Measurements from ENCODE around the gene DHX36. TPM values are rescaled to one million over a fixed set of nuclear protein-coding genes. Genes with fewer than 3 reads are reported as not detected.

DHX36 gene
- total RNA-seq, 4 donors from 2014 or later, result 36.3 to 115 (median 54.8) TPM

GRCh38 chr3:154349223-154349622, 24.9 kb upstream of the DHX36 start:
- no peak for TF ChIP-seq POLR2AphosphoS5 (IDR thresholded peaks at IDR 0.05)
- TF ChIP-seq POLR2A (IDR thresholded peaks at IDR 0.05), result no peak
- TF ChIP-seq, protein P1, sequence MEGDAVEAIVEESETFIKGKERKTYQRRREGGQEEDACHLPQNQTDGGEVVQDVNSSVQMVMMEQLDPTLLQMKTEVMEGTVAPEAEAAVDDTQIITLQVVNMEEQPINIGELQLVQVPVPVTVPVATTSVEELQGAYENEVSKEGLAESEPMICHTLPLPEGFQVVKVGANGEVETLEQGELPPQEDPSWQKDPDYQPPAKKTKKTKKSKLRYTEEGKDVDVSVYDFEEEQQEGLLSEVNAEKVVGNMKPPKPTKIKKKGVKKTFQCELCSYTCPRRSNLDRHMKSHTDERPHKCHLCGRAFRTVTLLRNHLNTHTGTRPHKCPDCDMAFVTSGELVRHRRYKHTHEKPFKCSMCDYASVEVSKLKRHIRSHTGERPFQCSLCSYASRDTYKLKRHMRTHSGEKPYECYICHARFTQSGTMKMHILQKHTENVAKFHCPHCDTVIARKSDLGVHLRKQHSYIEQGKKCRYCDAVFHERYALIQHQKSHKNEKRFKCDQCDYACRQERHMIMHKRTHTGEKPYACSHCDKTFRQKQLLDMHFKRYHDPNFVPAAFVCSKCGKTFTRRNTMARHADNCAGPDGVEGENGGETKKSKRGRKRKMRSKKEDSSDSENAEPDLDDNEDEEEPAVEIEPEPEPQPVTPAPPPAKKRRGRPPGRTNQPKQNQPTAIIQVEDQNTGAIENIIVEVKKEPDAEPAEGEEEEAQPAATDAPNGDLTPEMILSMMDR (IDR thresholded peaks at IDR 0.05), result no peak
- no peak for TF ChIP-seq EP300 (IDR thresholded peaks at IDR 0.05)
- Histone ChIP-seq H3K27ac (no peak overlapping the region), H3K36me3 (no peaks in the 10 kb centered on the region), H3K4me1 (no peaks in the 10 kb centered on the region), H3K27me3 (no peaks in the 10 kb centered on the region), H3K9me3 (no peaks in the 10 kb centered on the region), H3K4me3 (no peak overlapping the region)
- no peak for ATAC-seq
- 34 to 44% methylated on average over 2 of the region's 2 CpGs for WGBS, 2 donors (ENCODE audit: low coverage in 1 of 2)

DNA sequence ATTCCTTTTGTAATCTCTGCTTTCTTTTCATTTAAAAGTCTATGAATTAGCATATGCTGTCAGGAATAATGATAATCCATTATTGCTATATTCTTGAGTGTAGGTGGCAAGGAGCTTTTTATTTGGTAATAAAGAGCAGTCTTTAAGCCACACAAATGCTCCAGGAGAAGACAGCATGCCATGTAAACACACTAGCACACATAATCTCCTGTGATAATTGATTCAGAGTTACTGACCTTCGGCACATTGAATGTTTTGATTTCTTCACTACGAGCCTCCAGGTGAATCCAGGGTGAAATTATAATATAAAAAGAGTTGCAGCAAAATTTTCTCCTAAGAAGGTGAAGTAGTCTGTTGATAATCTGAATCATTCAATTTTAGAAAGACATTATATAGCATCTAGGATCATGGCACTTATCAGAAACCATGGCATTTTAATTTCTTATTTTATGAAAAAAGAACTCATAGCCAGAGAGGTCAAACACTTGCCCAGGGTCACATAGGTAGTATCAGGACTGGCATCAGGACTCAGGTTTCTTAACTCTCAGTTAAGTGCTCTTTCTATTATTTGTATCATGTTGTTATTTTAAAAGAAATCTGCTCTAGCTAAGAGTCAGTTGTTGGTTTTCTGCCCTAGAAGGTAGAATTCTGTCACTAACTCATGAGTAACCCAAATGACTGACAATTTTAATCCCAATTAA, 21.3 kb upstream of the DHX36 start:
- no peak overlapping the region for H3K27ac ChIP-seq
- no peaks in the 10 kb centered on the region for H3K27me3 ChIP-seq
- no peaks in the 10 kb centered on the region for H3K9me3 ChIP-seq
- no peak overlapping the region for H3K4me3 ChIP-seq
- no peaks in the 10 kb centered on the region for H3K4me1 ChIP-seq
- WGBS, 2 donors (ENCODE audit: low coverage in 1 of 2), result 45 to 51% methylated on average over 2 of the region's 2 CpGs
- no peak for ATAC-seq
- no peaks in the 10 kb centered on the region for H3K36me3 ChIP-seq
- TF ChIP-seq EP300 (IDR thresholded peaks at IDR 0.05) (no peak), POLR2AphosphoS5 (IDR thresholded peaks at IDR 0.05) (no peak), POLR2A (IDR thresholded peaks at IDR 0.05) (no peak)
- TF ChIP-seq, protein P1 (IDR thresholded peaks at IDR 0.05), result no peak

- ATAC-seq, result no peak
Observed at GRCh38 chr3:154338570-154338969, 14.3 kb upstream of the DHX36 start.

GRCh38 chr3:154338008-154338407, 13.7 kb upstream of the DHX36 start:
- Histone ChIP-seq H3K36me3 (no peaks in the 10 kb centered on the region), H3K4me3 (no peak overlapping the region), H3K9me3 (no peaks in the 10 kb centered on the region), H3K4me1 (no peaks in the 10 kb centered on the region), H3K27me3 (no peaks in the 10 kb centered on the region), H3K27ac (no peak overlapping the region)
- no peak for ATAC-seq
- TF ChIP-seq, protein P1 (IDR thresholded peaks at IDR 0.05), result no peak
- TF ChIP-seq POLR2AphosphoS5 (IDR thresholded peaks at IDR 0.05) (no peak), EP300 (IDR thresholded peaks at IDR 0.05) (no peak), POLR2A (IDR thresholded peaks at IDR 0.05) (no peak)
- whole genome bisulfite sequencing, 2 donors (ENCODE audit: low coverage in 1 of 2), result 80 to 86% methylated on average over 5 to 6 of the region's 6 CpGs

More at GRCh38 chr3:154338570-154338969, 14.3 kb upstream of the DHX36 start:
- Histone ChIP-seq H3K4me3 (no peak overlapping the region), H3K4me1 (no peaks in the 10 kb centered on the region), H3K27me3 (no peaks in the 10 kb centered on the region), H3K27ac (no peak overlapping the region), H3K9me3 (no peaks in the 10 kb centered on the region), H3K36me3 (no peaks in the 10 kb centered on the region)
- 61 to 68% methylated on average over 4 of the region's 4 CpGs for WGBS, 2 donors (ENCODE audit: low coverage in 1 of 2)
- no peak for TF ChIP-seq POLR2A (IDR thresholded peaks at IDR 0.05)
- TF ChIP-seq EP300 (IDR thresholded peaks at IDR 0.05), result no peak
- TF ChIP-seq, protein P1 (IDR thresholded peaks at IDR 0.05), result no peak
- no peak for TF ChIP-seq POLR2AphosphoS5 (IDR thresholded peaks at IDR 0.05)

- Histone ChIP-seq H3K4me1 (no peaks in the 10 kb centered on the region), H3K36me3 (no peaks in the 10 kb centered on the region), H3K27me3 (no peaks in the 10 kb centered on the region), H3K9me3 (no peaks in the 10 kb centered on the region), H3K27ac (no peak overlapping the region), H3K4me3 (no peak overlapping the region)
- WGBS, 2 donors (ENCODE audit: low coverage in 1 of 2), result 8 to 13% methylated on average over 3 of the region's 3 CpGs
- ATAC-seq, result no peak
- TF ChIP-seq EP300 (IDR thresholded peaks at IDR 0.05) (no peak), POLR2AphosphoS5 (IDR thresholded peaks at IDR 0.05) (no peak), POLR2A (IDR thresholded peaks at IDR 0.05) (no peak)
- TF ChIP-seq, protein P1 (IDR thresholded peaks at IDR 0.05), result peak; percentile 47 to 67 (median 52)
Observed at GRCh38 chr3:154334973-154335420, 10.7 kb upstream of the DHX36 start.
